HUES64 (cell line): ENCODE results near the gene AP1G2.

Experiments
- H3K27ac ChIP-seq: 2 replicates; pipeline ENCODE4 v1.7.0; 2013; ENCODE audit warnings: low read depth, low read length, inconsistent platforms
- H3K27me3 ChIP-seq: 2 replicates; pipeline ENCODE4 v1.6.1; 2013; ENCODE audit warnings: mild to moderate bottlenecking, low read length; ENCODE audit not compliant: insufficient read depth
- H3K36me3 ChIP-seq: 2 replicates; pipeline ENCODE4 v1.6.1; 2013; ENCODE audit warnings: mild to moderate bottlenecking, low read length; ENCODE audit not compliant: insufficient read depth
- H3K4me1 ChIP-seq: 2 replicates; pipeline ENCODE4 v1.6.1; 2013; ENCODE audit warnings: mild to moderate bottlenecking, low read length, moderate library complexity; ENCODE audit not compliant: insufficient read depth
- H3K4me3 ChIP-seq: 2 replicates; pipeline ENCODE4 v1.5.1; 2013; ENCODE audit warnings: mild to moderate bottlenecking, low read length, moderate library complexity
- H3K9ac ChIP-seq: 2 replicates; pipeline ENCODE4 v1.6.1; 2013; ENCODE audit warnings: mild to moderate bottlenecking, low read depth, low read length
- H3K9me3 ChIP-seq: 2 replicates; pipeline ENCODE4 v1.6.1; 2013; ENCODE audit warnings: low read depth, low read length; ENCODE audit not compliant: insufficient read depth
- WGBS: fragments of 150-250, 120-280 bp; methylation state at CpG from one replicate; pipeline ENCODE4 v1.1.7; 2013; ENCODE audit warnings: missing lambda C conversion rate; 5-methylcytosine and 5-hydroxymethylcytosine counted together

Gene AP1G2

DNA sequence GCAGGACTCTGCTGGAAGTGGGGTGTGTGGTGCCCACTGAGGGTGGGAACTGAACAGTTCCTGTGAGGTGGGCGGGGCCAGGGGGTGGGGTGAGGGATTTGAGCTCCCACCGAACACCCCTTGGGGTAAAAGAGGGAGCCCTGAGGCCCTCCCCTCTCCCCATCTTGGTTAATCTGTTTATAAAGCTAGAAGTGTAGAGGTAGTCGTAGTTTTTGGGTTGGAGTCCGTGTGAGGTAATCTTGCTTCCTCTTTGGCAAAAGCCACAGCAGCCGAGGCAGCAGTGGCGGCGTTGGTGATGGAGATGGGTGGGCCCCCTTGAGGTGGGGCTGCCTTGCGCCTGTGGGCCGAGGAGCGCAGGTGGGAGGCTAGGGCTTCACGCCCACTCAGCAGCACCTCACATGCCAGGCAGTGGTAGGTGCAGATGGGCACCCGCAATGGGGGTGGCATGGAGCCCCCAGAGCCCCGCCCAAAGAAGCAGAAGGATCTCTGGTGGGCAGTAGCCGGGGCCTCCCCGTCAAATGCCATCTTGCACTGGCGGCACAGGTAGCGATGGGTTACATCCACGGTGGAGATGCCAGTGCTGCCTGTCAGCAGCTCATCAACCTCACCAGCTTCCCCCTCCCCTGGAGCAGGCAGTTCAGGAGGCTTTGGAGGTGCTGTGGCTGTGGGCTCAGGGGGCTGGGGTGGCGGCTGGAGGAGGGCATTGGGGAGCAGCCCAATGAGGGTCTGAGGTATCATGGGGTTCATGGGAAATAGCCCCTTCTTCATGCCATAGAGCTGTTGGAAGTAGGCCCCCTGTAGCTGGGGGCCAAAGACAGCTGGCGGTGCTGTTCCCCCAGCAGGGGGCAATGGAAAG is 45.6 kb downstream of the AP1G2 start:
- Histone ChIP-seq H3K4me1 (peaks cover 32% of the 10 kb centered on the region), H3K9ac (no peak overlapping the region), H3K27ac (no peak overlapping the region), H3K36me3 (peaks cover 27% of the 10 kb centered on the region), H3K9me3 (no peaks in the 10 kb centered on the region), H3K27me3 (no peaks in the 10 kb centered on the region), H3K4me3 (no peak overlapping the region)
- WGBS = 93% methylated on average over 19 of the region's 20 CpGs

DNA sequence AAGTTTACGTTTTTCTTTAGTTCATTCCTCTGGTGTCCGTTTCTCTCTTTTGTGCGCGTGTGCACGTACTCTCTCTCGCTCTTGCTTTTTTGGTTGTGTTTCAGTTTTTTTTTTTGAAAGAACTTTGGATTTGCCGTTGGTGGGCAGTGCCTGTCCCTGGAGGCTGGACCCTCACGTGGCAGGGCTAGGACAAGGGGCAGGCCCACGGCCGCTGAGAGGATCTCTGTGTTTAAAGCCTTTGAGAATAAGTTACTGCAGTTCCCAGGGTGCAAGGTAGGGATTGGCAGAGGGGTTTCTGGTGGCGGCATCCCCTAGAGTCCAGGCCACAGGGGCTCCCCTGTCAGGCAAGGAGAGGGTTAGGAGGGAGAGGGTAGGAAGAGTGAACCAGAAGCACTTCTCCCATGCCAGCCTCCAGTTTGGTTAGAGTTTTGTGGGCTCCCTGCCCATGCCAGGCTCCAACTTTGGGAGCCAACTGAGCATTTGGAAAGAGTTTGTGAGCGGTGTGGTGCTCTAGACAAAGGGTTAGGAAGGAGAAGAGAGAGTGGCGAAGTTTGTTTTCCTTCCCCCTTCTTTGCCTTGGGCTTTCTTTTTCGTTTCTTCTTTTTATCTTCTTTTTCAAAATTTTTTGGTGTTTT is 46.6 kb downstream of the AP1G2 start:
- 0 out of 2 replicates have a peak, but pooled peaks cover 4% of the 10 kb centered on the region for H3K27me3 ChIP-seq
- H3K36me3 ChIP-seq = peaks cover 17% of the 10 kb centered on the region
- no peak overlapping the region for H3K27ac ChIP-seq
- peaks cover 32% of the 10 kb centered on the region for H3K4me1 ChIP-seq
- 88% methylated on average over 13 of the region's 14 CpGs for WGBS
- H3K9me3 ChIP-seq = no peaks in the 10 kb centered on the region
- no peak overlapping the region for H3K9ac ChIP-seq
- H3K4me3 ChIP-seq = no peak overlapping the region

DNA sequence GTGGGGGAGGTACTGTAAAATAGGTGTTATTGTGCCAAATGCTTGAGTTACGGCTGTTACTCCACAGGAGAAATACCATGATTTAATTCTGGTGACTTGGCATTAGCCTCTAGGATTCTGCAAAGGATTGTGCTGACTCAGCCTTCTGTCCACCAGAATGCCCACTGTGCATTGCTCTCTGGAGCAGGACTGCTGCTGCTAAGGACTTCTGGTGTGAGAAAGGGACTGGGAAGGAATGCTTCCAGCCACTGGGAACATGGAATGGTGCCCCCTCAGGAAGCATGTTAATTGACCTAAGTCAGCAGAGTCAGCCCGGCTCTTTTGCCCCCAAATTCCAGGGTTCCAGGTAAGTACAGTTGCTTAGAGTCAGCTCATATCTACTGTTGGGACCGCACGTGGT is 48.9 kb downstream of the AP1G2 start:
- Histone ChIP-seq H3K36me3 (no peaks in the 10 kb centered on the region), H3K4me1 (peaks cover 32% of the 10 kb centered on the region), H3K9me3 (no peaks in the 10 kb centered on the region), H3K27me3 (0 out of 2 replicates have a peak, but pooled peaks cover 4% of the 10 kb centered on the region), H3K9ac (no peak overlapping the region), H3K4me3 (no peak overlapping the region), H3K27ac (no peak overlapping the region; the same call in 1 of the 2 replicates)
- 76% methylated on average over 4 of the region's 4 CpGs for WGBS

DNA sequence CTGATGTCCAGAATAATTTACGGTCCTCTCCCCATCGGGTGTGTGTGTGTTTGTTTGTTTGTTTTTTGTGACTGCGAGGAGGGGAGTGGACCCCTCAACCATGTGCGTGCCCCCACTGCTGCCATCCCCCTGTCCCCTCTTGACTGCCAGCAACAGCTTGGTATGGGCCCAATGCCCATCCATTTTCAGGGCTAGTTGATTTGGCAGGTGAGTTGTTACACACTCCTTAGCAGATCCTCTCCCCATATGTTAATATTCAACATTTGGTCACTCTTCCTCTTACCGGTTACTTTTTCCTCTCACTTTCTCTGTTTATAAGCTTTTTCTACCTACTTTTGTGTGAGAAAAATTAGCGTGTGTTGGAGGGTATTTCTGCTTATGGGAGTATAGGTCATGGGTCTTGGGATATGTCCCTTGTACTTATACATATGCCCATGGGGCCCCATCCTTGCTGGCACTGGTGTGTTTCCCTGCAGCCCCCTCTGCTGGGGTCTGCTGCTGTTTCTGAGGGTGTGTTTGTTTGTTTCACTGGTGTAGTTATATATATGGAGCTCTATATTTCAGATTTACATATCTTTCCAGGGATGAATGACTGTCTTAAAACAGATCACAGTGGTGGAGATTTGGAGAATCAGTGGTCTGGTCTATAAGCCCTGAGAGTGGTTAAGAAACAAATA is 49.8 kb downstream of the AP1G2 start:
- Histone ChIP-seq H3K27ac (no peak overlapping the region; the same call in 1 of the 2 replicates), H3K36me3 (no peaks in the 10 kb centered on the region), H3K4me3 (no peak overlapping the region), H3K9me3 (no peaks in the 10 kb centered on the region), H3K27me3 (0 out of 2 replicates have a peak, but pooled peaks cover 4% of the 10 kb centered on the region), H3K9ac (no peak overlapping the region), H3K4me1 (peaks cover 32% of the 10 kb centered on the region)
- 100% methylated on average over 1 of the region's 6 CpGs for WGBS

DNA sequence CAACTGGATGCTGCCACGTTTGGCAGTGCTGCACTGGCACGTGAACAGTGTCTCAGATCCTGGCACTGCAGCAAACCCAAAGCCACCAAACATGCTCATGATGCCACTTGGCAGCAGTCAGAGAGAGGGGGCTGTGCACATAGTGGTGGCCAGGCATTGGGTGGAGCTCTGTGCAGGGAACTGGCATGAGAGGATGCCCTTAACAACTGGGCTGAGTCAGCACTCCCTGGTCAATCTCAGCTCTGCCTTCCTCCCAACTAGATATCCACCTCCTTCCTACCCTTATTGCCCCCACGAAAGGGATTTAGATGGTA is 53.0 kb downstream of the AP1G2 start:
- Histone ChIP-seq H3K27ac (no peak overlapping the region), H3K4me1 (peaks cover 21% of the 10 kb centered on the region), H3K27me3 (0 out of 2 replicates have a peak, but pooled peaks cover 4% of the 10 kb centered on the region), H3K4me3 (no peak overlapping the region), H3K9me3 (no peaks in the 10 kb centered on the region), H3K36me3 (no peaks in the 10 kb centered on the region), H3K9ac (no peak overlapping the region)
- 85% methylated on average over 3 of the region's 3 CpGs for WGBS

DNA sequence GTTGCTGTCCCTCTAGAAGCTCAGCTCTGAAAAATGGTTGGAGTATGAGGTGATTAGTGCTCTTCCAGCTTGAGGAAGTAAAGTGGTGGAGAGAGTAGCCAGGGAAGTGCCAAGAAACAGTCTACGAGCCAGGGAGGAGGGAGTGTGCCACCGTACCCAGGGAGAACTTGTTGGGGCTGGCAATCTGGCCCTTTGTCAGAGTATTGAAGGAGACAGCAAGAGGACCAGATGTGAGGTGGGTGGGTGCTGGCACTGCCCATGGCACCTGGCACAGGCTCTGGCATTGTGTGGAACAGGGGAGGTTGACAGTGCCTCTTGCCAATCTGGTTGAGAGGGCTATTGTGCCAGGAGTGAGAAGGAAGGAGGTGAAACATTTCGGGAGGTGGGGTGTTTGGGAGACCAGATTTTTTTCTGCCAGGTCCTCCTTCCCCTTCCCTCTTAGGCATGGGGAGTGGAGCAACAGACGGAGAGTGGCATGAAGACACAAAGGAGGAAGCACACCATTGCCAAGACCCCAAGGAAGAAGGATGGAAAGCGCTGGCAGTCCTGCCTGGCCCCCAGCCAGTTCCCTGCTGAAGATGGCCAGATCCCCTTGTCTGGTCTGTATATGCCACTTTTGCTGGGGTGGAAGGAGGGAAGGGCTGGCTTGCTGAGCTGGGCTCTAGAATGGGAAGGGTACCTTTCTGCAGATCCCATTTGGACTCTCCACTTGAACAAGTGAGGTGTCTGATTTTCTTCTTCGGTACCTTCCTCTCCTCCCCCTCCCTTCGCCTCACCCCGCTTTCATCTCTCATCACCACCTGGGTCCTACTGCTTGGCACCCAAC is 53.6 kb downstream of the AP1G2 start:
- peaks cover 15% of the 10 kb centered on the region for H3K4me1 ChIP-seq
- WGBS = 95% methylated on average over 8 of the region's 8 CpGs
- H3K4me3 ChIP-seq = no peak overlapping the region
- H3K36me3 ChIP-seq = no peaks in the 10 kb centered on the region
- H3K9me3 ChIP-seq = no peaks in the 10 kb centered on the region
- H3K9ac ChIP-seq = no peak overlapping the region
- 0 out of 2 replicates have a peak, but pooled peaks cover 4% of the 10 kb centered on the region for H3K27me3 ChIP-seq
- no peak overlapping the region for H3K27ac ChIP-seq

DNA sequence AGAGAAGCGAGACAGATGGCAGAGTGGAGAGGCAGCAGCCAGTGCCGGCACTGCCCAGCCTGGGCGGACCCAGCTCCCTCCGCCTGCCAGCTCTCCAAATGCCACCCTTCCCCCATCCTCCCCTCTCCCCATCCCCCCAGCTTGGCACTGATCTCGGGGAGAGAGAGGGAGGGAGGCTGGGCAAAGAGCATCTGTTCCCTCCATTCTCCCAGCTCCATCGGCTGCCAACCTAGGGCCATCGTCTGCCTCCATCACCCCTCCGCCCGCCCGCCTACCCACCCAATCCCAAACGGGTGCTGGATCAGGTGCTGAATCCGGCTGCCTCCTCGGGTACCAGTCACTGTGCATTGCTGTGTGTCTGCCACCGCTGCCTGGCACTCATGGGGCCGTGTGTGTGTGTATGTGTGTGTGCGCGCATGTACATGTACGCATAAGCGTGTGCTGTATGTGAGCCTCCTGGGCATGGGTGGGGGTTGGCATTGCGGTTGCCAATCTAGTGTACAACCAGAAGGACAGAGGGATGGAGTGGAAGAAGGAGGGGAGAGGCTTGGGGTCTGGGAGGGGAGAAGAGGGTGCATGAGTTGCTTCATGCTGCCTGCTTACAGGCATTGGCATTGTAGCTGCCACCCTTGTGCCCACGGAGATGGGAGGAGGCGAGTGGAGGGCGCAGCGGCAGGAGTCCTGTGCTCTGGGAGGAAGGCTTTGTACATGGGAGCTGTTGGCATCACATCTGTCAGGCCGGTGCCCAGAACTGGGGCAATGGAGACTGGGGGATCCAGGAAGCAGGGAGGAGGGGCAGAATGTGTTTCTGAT is 54.4 kb downstream of the AP1G2 start:
- Histone ChIP-seq H3K27ac (no peak overlapping the region), H3K9ac (no peak overlapping the region), H3K4me3 (no peak overlapping the region), H3K9me3 (no peaks in the 10 kb centered on the region), H3K27me3 (0 out of 2 replicates have a peak, but pooled peaks cover 4% of the 10 kb centered on the region), H3K4me1 (peaks cover 7% of the 10 kb centered on the region), H3K36me3 (no peaks in the 10 kb centered on the region)
- WGBS = 91% methylated on average over 22 of the region's 25 CpGs

DNA sequence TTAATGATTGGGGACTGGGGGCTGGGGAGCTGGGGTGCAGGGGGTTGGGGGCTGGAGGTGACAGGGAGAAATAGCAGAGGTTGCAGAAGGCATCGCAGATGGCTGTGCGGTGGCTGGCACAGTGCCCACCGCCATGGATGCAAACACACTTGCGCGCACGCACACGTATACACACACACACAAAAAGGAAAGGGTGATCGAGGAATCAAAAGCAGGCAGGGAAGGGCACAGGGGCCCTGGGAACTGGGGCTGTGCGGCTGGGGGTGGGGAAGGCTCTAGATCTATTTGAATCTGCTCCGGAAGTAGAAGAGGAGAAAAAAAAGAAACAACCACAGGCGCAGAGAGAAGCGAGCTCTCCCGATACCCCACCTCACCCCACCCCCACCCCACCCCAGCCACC is 55.4 kb downstream of the AP1G2 start:
- Histone ChIP-seq H3K27ac (no peak overlapping the region), H3K9ac (no peak overlapping the region)
- 84% methylated on average over 9 of the region's 13 CpGs for WGBS

More for the DNA sequence above, 55.4 kb downstream of the AP1G2 start:
- no peaks in the 10 kb centered on the region for H3K9me3 ChIP-seq
- no peaks in the 10 kb centered on the region; the same call in 1 of the 2 replicates for H3K4me1 ChIP-seq
- 0 out of 2 replicates have a peak, but pooled peaks cover 4% of the 10 kb centered on the region for H3K27me3 ChIP-seq
- no peaks in the 10 kb centered on the region for H3K36me3 ChIP-seq
- no peak overlapping the region for H3K4me3 ChIP-seq
